SK-N-SH (cell line): ENCODE results near the gene LPP. TPM values are rescaled to one million over a fixed set of nuclear protein-coding genes. Genes with fewer than 3 reads are reported as not detected.

Experiments
- CTCF ChIA-PET: fragments of 300-600, 350-600 bp; formaldehyde crosslinking; extraction: SDS; loops from one replicate; lab custom pipeline; 2021; lab: Yijun Ruan, JAX
- POLR2A ChIA-PET: fragments of 350-600 bp; sonication (Branson Sonifier 250); formaldehyde crosslinking; extraction: SDS; loops from one replicate; lab custom pipeline; 2020; ENCODE audit warnings: antibody characterized with exemption, inconsistent platforms; lab: Yijun Ruan, JAX
- DNase-seq: peaks from one replicate; pipeline ENCODE4 v3.0.0; 2012
- H2AFZ ChIP-seq: fragments of 200-600 bp; sonication (generic); 2 replicates; pipeline ENCODE4 v1.8.1; 2016; ENCODE audit warnings: antibody characterized with exemption, mild to moderate bottlenecking, low read depth
- H3F3A ChIP-seq: fragments of 200-600 bp; sonication (generic); replicated peaks from 2 replicates; pipeline ENCODE3; 2016; ENCODE audit warnings: antibody characterized with exemption, mild to moderate bottlenecking; ENCODE audit not compliant: insufficient read depth
- H3K27ac ChIP-seq, 2 experiments: fragments of 200-500 bp in 1 of 2; fragments of 200-600 bp in 1 of 2; sonication (Bioruptor generic) in 1 of 2; sonication (generic), shearing (Covaris generic) in 1 of 2; 2 replicates each; pipeline versions ENCODE4 v1.5.1 to v1.6.1; 2014 to 2016; ENCODE audit warnings: low read depth in 2 of 2, inconsistent platforms in 1 of 2, low read length in 1 of 2, mild to moderate bottlenecking in 1 of 2, mixed read lengths in 1 of 2
- H3K27me3 ChIP-seq: fragments of 200-600 bp; sonication (generic), shearing (Covaris generic); 2 replicates; pipeline ENCODE4 v1.6.1; 2016; ENCODE audit warnings: mixed run types; ENCODE audit not compliant: insufficient read depth
- H3K36me3 ChIP-seq, 2 experiments: fragments of 200-500 bp in 1 of 2; fragments of 200-600 bp in 1 of 2; sonication (Bioruptor generic) in 1 of 2; sonication (generic) in 1 of 2; replicated peaks in 1 of 2; 2 replicates each; pipeline versions ENCODE3 to v1.5.1; 2014 to 2016; ENCODE audit warnings: low read length in 1 of 2, mild to moderate bottlenecking in 1 of 2; ENCODE audit not compliant: insufficient read depth in 2 of 2, control insufficient read depth in 1 of 2
- H3K4me1 ChIP-seq, 2 experiments: fragments of 200-500 bp in 1 of 2; fragments of 200-600 bp in 1 of 2; sonication (Bioruptor generic) in 1 of 2; sonication (generic), shearing (Covaris generic) in 1 of 2; 2 replicates each; pipeline versions ENCODE4 v1.5.1 to v1.6.1; 2014 to 2016; ENCODE audit warnings: low read depth in 1 of 2, low read length in 1 of 2, mixed run types in 1 of 2; ENCODE audit not compliant: insufficient read depth in 2 of 2, control insufficient read depth in 1 of 2
- H3K4me2 ChIP-seq: fragments of 200-600 bp; sonication (generic), shearing (Covaris generic); 2 replicates; pipeline ENCODE4 v1.6.1; 2017; ENCODE audit warnings: mixed run types
- H3K4me3 ChIP-seq, 2 experiments: fragments of 200-500 bp in 1 of 2; fragments of 200-600 bp in 1 of 2; sonication (Bioruptor generic) in 1 of 2; sonication (generic), shearing (Covaris generic) in 1 of 2; 2 replicates each; pipeline versions ENCODE4 v1.5.1 to v1.8.1; 2014 to 2016; ENCODE audit warnings: low read depth in 2 of 2, inconsistent platforms in 1 of 2, low read length in 1 of 2, mild to moderate bottlenecking in 1 of 2, mixed read lengths in 1 of 2, moderate library complexity in 1 of 2
- H3K79me2 ChIP-seq: fragments of 200-600 bp; sonication (generic); 2 replicates; pipeline ENCODE4 v1.8.1; 2017; ENCODE audit warnings: mild to moderate bottlenecking; ENCODE audit not compliant: insufficient read depth
- H3K9ac ChIP-seq: fragments of 200-600 bp; sonication (generic); 2 replicates; pipeline ENCODE4 v1.6.1; 2017; ENCODE audit warnings: mixed run types
- H3K9me2 ChIP-seq: fragments of 200-600 bp; sonication (generic); 2 replicates; pipeline ENCODE4 v1.6.1; 2017; ENCODE audit warnings: mixed run types
- H3K9me3 ChIP-seq: fragments of 200-600 bp; sonication (generic); 2 replicates; pipeline ENCODE4 v1.6.1; 2017; ENCODE audit warnings: mixed run types, mild to moderate bottlenecking, moderate library complexity
- H4K20me1 ChIP-seq: fragments of 200-600 bp; sonication (generic); 2 replicates; pipeline ENCODE4 v1.6.1; 2017; ENCODE audit warnings: mild to moderate bottlenecking, mixed run types; ENCODE audit not compliant: insufficient read depth
- CHD2 ChIP-seq: fragments of 150-350 bp; IDR thresholded peaks from 2 replicates; pipeline ENCODE4 v1.6.1; 2018; ENCODE audit warnings: low read length; ENCODE audit not compliant: partially characterized antibody
- EP300 ChIP-seq, 2 experiments: IDR thresholded peaks; 2 replicates each; pipeline versions ENCODE4 v1.4.0 to v1.6.1; 2012; ENCODE audit warnings: borderline replicate concordance in 1 of 2, low read depth in 1 of 2, low read length in 1 of 2
- IRF3 ChIP-seq: fragments of 150-350 bp; IDR thresholded peaks from 2 replicates; pipeline ENCODE4 v1.6.1; 2016; ENCODE audit warnings: mild to moderate bottlenecking, low read depth, low read length
- POLR2AphosphoS5 ChIP-seq: IDR thresholded peaks from 2 replicates; pipeline ENCODE4 v1.6.1; 2012; ENCODE audit warnings: low read depth, low read length
- RCOR1 ChIP-seq: fragments of 150-350 bp; IDR thresholded peaks from 2 replicates; pipeline ENCODE4 v1.6.1; 2017; ENCODE audit warnings: antibody characterized with exemption, low read length
- REST ChIP-seq: IDR thresholded peaks from 2 replicates; pipeline ENCODE4 v1.6.1; 2012; ENCODE audit warnings: mild to moderate bottlenecking, low read depth, low read length, moderate library complexity
- RXRA ChIP-seq: IDR thresholded peaks from 2 replicates; pipeline ENCODE4 v1.4.0; 2012; ENCODE audit warnings: low read depth, mild to moderate bottlenecking, borderline replicate concordance
- USF2 ChIP-seq: fragments of 150-350 bp; IDR thresholded peaks from 2 replicates; pipeline ENCODE4 v1.6.1; 2017; ENCODE audit warnings: antibody characterized with exemption, low read length, low read depth, borderline replicate concordance
- WGBS: methylation state at CpG from one replicate; pipeline ENCODE4 v1.1.6; 2017; ENCODE audit warnings: low lambda C conversion rate; 5-methylcytosine and 5-hydroxymethylcytosine counted together
- polyA plus RNA-seq, 3 experiments: library from polyadenylated mRNA; depleted of rRNA; stranded (reverse); fragments of >200 nt; gene quantifications; 2 replicates each; pipeline ENCODE4 v1.2.3, GENCODE V29; 2012

Gene LPP
- polyA plus RNA-seq, 1 of the 3 experiments (the other 2 are of a cell fraction), result 6.6 TPM

- H3K4me1 ChIP-seq, result peaks cover 0 to 26% of the 10 kb centered on the region in 2 experiments; a peak in 2 of 4 replicates
- H3K27me3 ChIP-seq, result no peaks in the 10 kb centered on the region
- H4K20me1 ChIP-seq, result no peaks in the 10 kb centered on the region
- peaks cover 5% of the 10 kb centered on the region; the same call in 1 of the 2 replicates for H3K9me3 ChIP-seq
- H3K9me2 ChIP-seq, result no peaks in the 10 kb centered on the region
- H2AFZ ChIP-seq, result no peak overlapping the region
- peaks cover 0 to 4% of the 10 kb centered on the region in 2 experiments for H3K36me3 ChIP-seq
- no peak for DNase-seq
- H3K27ac ChIP-seq, result peak overlapping the region in 1 of 2 experiments; percentile 95; a peak in 2 of 4 replicates
- H3K79me2 ChIP-seq, result peaks cover 13% of the 10 kb centered on the region
- ChIA-PET POLR2A (no interaction called here), CTCF (interaction anchor here (0.6 kb wide), 1 partner anchor 87 kb away, joined by 3 read pairs; no protein-coding TSS in a partner anchor)
- 36% methylated on average over 3 of the region's 3 CpGs for WGBS
- H3K4me3 ChIP-seq, result no peak overlapping the region
- H3F3A ChIP-seq, result peaks cover 49% of the 10 kb centered on the region
- H3K9ac ChIP-seq, result peak overlapping the region; percentile 47; the same call in 1 of the 2 replicates
- H3K4me2 ChIP-seq, result peak overlapping the region; percentile 68
- no peak for TF ChIP-seq POLR2AphosphoS5
- TF ChIP-seq RXRA, result no peak
- TF ChIP-seq REST, result no peak
- no peak for TF ChIP-seq CHD2
- TF ChIP-seq RCOR1, result no peak
- TF ChIP-seq IRF3, result no peak
These were observed 643.1 kb downstream of the LPP start for GRCh38 chr3:188797045-188797444.

GRCh38 chr3:188798556-188799145 is 644.7 kb downstream of the LPP start:
- H2AFZ ChIP-seq, result no peak overlapping the region
- no peaks in the 10 kb centered on the region for H3K9me2 ChIP-seq
- 93% methylated on average over 5 of the region's 5 CpGs for WGBS
- ChIA-PET CTCF (no interaction called here), POLR2A (no interaction called here)
- H3K27me3 ChIP-seq, result no peaks in the 10 kb centered on the region
- H3K27ac ChIP-seq, result peak overlapping the region in 1 of 2 experiments; percentile 95; a peak in 2 of 4 replicates
- H3K4me3 ChIP-seq, result no peak overlapping the region
- no peak overlapping the region for H3K9ac ChIP-seq
- TF ChIP-seq EP300 (IDR thresholded peaks at IDR 0.05; ENCODE audit: borderline replicate concordance in 1 of 2, low read depth in 1 of 2, low read length in 1 of 2) (no peak), USF2 (no peak)
- no peaks in the 10 kb centered on the region for H4K20me1 ChIP-seq
- peaks cover 0 to 4% of the 10 kb centered on the region in 2 experiments for H3K36me3 ChIP-seq
- no peak for DNase-seq
- H3F3A ChIP-seq, result peaks cover 49% of the 10 kb centered on the region
- peaks cover 3% of the 10 kb centered on the region for H3K79me2 ChIP-seq
- no peak overlapping the region for H3K4me2 ChIP-seq
- H3K4me1 ChIP-seq, result peaks cover 0 to 26% of the 10 kb centered on the region in 2 experiments; a peak in 2 of 4 replicates
- H3K9me3 ChIP-seq, result peaks cover 5% of the 10 kb centered on the region; the same call in 1 of the 2 replicates
